Sigmoid colon (tissue), 4 donors: ENCODE measurements around the gene WDR88.

Experiments
- CTCF ChIP-seq, 4 experiments: fragments of 450-650 bp in 3 of 4; fragments of 200-600 bp in 1 of 4; IDR thresholded peaks; one replicate each; pipeline ENCODE4 v1.5.1; 2016 to 2019; ENCODE audit warnings: antibody characterized with exemption in 4 of 4, mild to moderate bottlenecking in 3 of 4, moderate library complexity in 2 of 4
- EP300 ChIP-seq, 4 donors: sonication (generic); formaldehyde crosslinking; IDR thresholded peaks; one replicate each; pipeline ENCODE4 v1.6.1; 2017; ENCODE audit warnings: antibody characterized with exemption in 4 of 4
- POLR2A ChIP-seq, 2 donors: fragments of 450-650 bp; IDR thresholded peaks; one replicate each; pipeline ENCODE4 v1.6.1; 2016; ENCODE audit warnings: antibody characterized with exemption in 2 of 2, mild to moderate bottlenecking in 2 of 2, moderate library complexity in 2 of 2
- POLR2AphosphoS5 ChIP-seq, 4 donors: sonication (generic); formaldehyde crosslinking; IDR thresholded peaks; one replicate each; pipeline ENCODE4 v1.6.1; 2017; ENCODE audit warnings: antibody characterized with exemption in 4 of 4

GRCh38 chr19:33159149-33159548, 27.2 kb downstream of the WDR88 start:
- TF ChIP-seq CTCF (IDR thresholded peaks at IDR 0.05), result no peak
- TF ChIP-seq POLR2AphosphoS5 (IDR thresholded peaks at IDR 0.05), result no peak
- no peak for TF ChIP-seq POLR2A (IDR thresholded peaks at IDR 0.05)
- no peak for TF ChIP-seq EP300 (IDR thresholded peaks at IDR 0.05)
